Measurements from ENCODE around the gene CHTOP. TPM values are rescaled to one million over a fixed set of nuclear protein-coding genes. Genes with fewer than 3 reads are reported as not detected.

The CHTOP gene
- total and polyA plus RNA-seq, 8 donors, result 27.9 to 87.4 (median 35.7) TPM

DNA sequence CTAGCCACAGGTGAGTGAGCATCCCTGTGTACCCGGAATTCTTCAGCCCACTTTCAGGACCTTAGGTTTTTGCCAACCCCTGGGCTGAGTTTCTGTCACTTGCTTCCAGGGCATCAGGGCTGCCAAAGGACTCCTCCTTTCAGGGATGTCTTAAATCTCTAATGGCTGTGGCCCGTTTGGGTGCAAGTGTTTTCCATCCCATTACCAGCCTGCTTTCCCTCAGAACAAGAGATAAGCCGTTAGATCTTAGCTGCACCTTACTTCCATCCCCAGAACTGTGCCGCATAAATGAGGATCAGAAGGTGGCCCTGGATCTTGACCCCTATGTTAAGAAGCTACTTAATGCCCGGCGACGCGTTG lies 25.3 kb downstream of the CHTOP start:
- TF ChIP-seq, protein P1, sequence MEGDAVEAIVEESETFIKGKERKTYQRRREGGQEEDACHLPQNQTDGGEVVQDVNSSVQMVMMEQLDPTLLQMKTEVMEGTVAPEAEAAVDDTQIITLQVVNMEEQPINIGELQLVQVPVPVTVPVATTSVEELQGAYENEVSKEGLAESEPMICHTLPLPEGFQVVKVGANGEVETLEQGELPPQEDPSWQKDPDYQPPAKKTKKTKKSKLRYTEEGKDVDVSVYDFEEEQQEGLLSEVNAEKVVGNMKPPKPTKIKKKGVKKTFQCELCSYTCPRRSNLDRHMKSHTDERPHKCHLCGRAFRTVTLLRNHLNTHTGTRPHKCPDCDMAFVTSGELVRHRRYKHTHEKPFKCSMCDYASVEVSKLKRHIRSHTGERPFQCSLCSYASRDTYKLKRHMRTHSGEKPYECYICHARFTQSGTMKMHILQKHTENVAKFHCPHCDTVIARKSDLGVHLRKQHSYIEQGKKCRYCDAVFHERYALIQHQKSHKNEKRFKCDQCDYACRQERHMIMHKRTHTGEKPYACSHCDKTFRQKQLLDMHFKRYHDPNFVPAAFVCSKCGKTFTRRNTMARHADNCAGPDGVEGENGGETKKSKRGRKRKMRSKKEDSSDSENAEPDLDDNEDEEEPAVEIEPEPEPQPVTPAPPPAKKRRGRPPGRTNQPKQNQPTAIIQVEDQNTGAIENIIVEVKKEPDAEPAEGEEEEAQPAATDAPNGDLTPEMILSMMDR (IDR thresholded peaks at IDR 0.05), result no peak
- H3K36me3 ChIP-seq, result peaks cover 10 to 33% (median 18%) of the 10 kb centered on the region in 3 donors
- WGBS, 2 donors, result 10 to 12% methylated on average over 8 of the region's 8 CpGs
- H3K27me3 ChIP-seq, result no peaks in the 10 kb centered on the region
- DNase-seq, result peak in 1 of 6 donors; percentile 21
- no peak for ATAC-seq
- peak overlapping the region; percentile 32 to 66 (median 48) for H3K4me3 ChIP-seq
- peak overlapping the region; percentile 58 to 94 (median 84) for H3K27ac ChIP-seq
- no peak for FAIRE-seq
- intact Hi-C loops (cut with DNase I), result no loop called here
- peaks cover 0 to 9% (median 6%) of the 10 kb centered on the region in 3 donors for H3K4me1 ChIP-seq
- no peaks in the 10 kb centered on the region for H3K9me3 ChIP-seq

DNA sequence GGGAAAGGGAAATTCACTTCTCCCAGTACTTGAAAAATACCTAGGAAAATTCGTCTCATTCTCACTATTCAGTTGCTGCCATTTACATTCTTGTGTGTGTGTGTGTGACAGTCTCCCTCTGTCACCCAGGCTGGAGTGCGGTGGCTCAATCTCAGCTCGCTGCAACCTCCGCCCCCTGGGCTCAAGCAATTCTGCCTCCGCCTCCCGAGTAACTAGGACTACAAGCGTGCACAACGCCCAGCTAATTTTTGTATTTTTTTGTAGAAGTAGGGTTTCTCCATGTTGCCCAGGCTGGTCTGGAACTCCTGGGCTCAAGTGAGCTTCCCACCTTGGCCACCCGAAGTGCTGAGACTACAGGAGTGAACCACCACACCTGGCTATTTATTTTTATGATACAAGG lies 25.8 kb downstream of the CHTOP start:
- peak overlapping the region; percentile 32 to 66 (median 48) for H3K4me3 ChIP-seq
- no peaks in the 10 kb centered on the region for H3K27me3 ChIP-seq
- TF ChIP-seq, protein P1 (IDR thresholded peaks at IDR 0.05), result no peak
- intact Hi-C loops (cut with DNase I), result no loop called here
- H3K27ac ChIP-seq, result peak overlapping the region in 2 of 4 donors; percentile 88 to 94
- WGBS, 2 donors, result 52 to 56% methylated on average over 9 of the region's 9 CpGs
- no peak for FAIRE-seq
- H3K4me1 ChIP-seq, result peaks cover 0 to 9% (median 6%) of the 10 kb centered on the region in 3 donors
- peaks cover 10 to 38% (median 23%) of the 10 kb centered on the region in 3 donors for H3K36me3 ChIP-seq
- DNase-seq, result peak in 2 of 6 donors; percentile 20 to 35
- no peaks in the 10 kb centered on the region for H3K9me3 ChIP-seq
- ATAC-seq, result no peak

DNA sequence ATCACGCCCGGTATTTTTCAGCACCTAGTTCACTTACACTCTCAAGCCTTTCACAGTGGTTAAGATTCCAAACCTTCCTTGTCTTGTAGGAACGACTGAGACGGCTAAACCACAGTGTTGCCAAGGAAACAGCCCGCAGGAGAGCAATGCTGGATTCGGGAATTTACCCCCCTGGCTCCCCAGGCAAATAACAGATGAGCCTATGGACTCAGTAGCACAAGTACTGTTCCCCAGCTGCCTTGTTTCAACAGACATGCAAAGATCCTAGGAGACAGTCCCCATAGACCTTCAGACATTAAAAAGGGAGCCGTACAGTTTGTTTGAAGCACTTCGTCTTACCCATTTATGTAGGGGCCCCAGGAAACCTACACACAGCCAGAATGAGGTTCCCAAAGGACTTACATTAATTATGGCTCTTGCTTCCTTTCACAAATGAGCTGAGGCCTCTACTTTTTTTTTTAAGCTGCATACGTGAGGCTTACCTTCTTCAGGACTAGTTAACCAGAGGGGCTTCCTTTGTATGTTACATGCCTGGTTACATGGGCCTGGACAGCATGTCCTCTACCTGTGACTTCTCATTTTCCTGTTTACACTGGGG lies 27.3 kb downstream of the CHTOP start:
- H3K27me3 ChIP-seq, result no peaks in the 10 kb centered on the region
- no peak for ATAC-seq
- H3K36me3 ChIP-seq, result peaks cover 10 to 53% (median 34%) of the 10 kb centered on the region in 3 donors
- H3K9me3 ChIP-seq, result no peaks in the 10 kb centered on the region
- TF ChIP-seq, protein P1 (IDR thresholded peaks at IDR 0.05), result no peak
- DNase-seq, result no peak
- no peak for FAIRE-seq
- no peak overlapping the region for H3K27ac ChIP-seq
- WGBS, 2 donors, result 68 to 69% methylated on average over 9 of the region's 9 CpGs
- intact Hi-C loops (cut with DNase I), result no loop called here
- no peak overlapping the region for H3K4me3 ChIP-seq
- H3K4me1 ChIP-seq, result peaks cover 0 to 9% (median 6%) of the 10 kb centered on the region in 3 donors

DNA sequence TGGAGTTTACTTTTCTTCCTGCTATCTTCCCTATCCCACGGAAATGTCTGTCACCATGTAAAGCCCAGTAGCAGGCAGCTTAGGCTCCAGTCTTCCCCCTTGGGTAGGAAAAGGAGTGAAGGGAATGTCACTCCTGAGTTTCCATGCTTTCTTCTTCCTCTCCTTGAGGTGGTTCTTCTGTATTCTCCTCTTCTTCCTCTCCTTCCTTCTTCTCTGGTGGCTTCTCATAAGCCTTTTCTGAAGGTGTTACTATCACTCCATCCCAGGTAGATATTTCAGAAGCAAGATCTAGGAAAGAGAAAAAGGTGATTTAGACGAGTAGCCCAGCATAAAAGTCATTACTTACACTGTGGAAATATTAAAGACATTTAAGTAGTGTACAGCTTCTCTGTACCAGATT lies 28.4 kb downstream of the CHTOP start:
- Histone ChIP-seq H3K4me3 (no peak overlapping the region), H3K27ac (no peak overlapping the region), H3K9me3 (no peaks in the 10 kb centered on the region), H3K4me1 (peaks cover 0 to 9% (median 6%) of the 10 kb centered on the region in 3 donors), H3K36me3 (peaks cover 14 to 64% (median 43%) of the 10 kb centered on the region in 3 donors), H3K27me3 (no peaks in the 10 kb centered on the region)
- TF ChIP-seq, protein P1 (IDR thresholded peaks at IDR 0.05), result no peak
- DNase-seq (no peak), FAIRE-seq (no peak), ATAC-seq (no peak)
- 47 to 53% methylated on average over 2 of the region's 2 CpGs for WGBS, 2 donors
- intact Hi-C loops (cut with DNase I), result no loop called here

DNA sequence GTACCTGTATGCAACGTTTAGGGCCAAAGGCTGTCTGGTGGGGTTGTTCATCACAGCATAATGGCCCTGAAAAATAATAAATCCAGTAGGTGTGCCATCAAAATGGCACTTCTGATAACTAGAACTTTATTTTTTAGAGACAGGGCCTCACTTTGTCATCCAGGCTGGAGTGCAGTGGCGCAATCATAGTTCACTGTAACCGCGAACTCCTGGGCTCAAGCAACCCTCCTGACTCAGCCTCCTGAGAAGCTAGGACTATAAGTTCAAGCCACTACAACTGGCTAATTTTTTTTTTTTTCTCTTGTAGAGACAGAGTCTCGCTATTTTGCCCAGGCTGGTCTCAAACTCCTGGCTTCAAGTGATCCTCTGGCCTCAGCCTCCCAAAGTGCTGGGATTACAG lies 29.3 kb downstream of the CHTOP start:
- DNase-seq, result no peak
- FAIRE-seq, result no peak
- intact Hi-C loops (cut with DNase I), result no loop called here
- Histone ChIP-seq H3K36me3 (peaks cover 15 to 70% (median 53%) of the 10 kb centered on the region in 3 donors), H3K27ac (no peak overlapping the region), H3K9me3 (no peaks in the 10 kb centered on the region), H3K4me3 (no peak overlapping the region), H3K4me1 (peaks cover 0 to 12% (median 6%) of the 10 kb centered on the region in 3 donors), H3K27me3 (no peaks in the 10 kb centered on the region)
- WGBS, 2 donors, result 84 to 86% methylated on average over 5 of the region's 5 CpGs
- ATAC-seq, result no peak
- TF ChIP-seq, protein P1 (IDR thresholded peaks at IDR 0.05), result no peak
